ENCODE data around the gene PAFAH2. TPM values are rescaled to one million over a fixed set of nuclear protein-coding genes. Genes with fewer than 3 reads are reported as not detected.
A peak's percentile ranks its signal among the peaks of the same experiment; 100 is the strongest.

Gene PAFAH2
- total RNA-seq, 4 donors from 2014 or later, result 15.7 to 57.8 (median 48.4) TPM

- Histone ChIP-seq H3K27me3 (no peaks in the 10 kb centered on the region), H3K9me3 (no peaks in the 10 kb centered on the region), H3K36me3 (peaks cover 0 to 26% (median 0%) of the 10 kb centered on the region in 3 donors), H3K4me3 (no peak overlapping the region), H3K27ac (no peak overlapping the region), H3K4me1 (peaks cover 2 to 17% (median 7%) of the 10 kb centered on the region in 4 donors)
- TF ChIP-seq POLR2A (IDR thresholded peaks at IDR 0.05), result no peak
- TF ChIP-seq, protein P1, sequence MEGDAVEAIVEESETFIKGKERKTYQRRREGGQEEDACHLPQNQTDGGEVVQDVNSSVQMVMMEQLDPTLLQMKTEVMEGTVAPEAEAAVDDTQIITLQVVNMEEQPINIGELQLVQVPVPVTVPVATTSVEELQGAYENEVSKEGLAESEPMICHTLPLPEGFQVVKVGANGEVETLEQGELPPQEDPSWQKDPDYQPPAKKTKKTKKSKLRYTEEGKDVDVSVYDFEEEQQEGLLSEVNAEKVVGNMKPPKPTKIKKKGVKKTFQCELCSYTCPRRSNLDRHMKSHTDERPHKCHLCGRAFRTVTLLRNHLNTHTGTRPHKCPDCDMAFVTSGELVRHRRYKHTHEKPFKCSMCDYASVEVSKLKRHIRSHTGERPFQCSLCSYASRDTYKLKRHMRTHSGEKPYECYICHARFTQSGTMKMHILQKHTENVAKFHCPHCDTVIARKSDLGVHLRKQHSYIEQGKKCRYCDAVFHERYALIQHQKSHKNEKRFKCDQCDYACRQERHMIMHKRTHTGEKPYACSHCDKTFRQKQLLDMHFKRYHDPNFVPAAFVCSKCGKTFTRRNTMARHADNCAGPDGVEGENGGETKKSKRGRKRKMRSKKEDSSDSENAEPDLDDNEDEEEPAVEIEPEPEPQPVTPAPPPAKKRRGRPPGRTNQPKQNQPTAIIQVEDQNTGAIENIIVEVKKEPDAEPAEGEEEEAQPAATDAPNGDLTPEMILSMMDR (IDR thresholded peaks at IDR 0.05), result no peak
- no peak for DNase-seq
Observed at GRCh38 chr1:25992689-25993171, 5.1 kb downstream of the PAFAH2 start.

DNA sequence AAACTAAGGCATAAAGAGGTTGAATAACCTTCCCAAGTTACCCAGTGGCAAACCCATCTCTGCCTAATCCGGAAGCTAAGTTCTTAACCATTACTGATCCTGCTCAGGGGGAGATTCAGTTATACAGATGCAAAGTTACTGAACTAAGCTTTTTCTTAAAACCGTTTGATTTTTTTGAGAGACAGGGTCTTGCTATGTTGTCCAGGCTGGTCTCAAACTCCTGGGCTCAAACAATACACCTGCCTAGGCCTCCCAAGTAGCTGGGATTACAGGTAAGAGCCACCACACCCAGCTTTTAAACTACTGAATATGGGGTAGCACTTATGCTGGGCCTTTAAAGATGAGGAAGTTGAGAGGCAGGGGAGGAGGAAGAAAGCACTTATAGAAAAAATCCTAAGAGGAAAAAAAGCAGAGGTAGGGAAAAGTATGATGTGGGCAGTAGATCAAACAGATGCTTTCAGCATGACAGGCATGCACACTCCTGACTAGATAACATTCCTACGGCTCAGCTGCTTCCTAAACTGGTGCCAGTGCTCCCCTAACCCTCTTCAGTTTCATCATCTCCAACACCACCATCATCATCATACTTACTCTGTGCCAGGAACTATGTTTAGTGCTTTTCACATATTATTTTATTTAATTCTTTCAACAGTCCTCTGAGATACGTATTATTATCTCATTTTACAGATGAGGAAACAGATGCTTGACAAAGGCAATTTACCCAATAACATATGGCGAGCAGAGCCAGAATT is 5.8 kb downstream of the PAFAH2 start:
- no peak for DNase-seq
- Histone ChIP-seq H3K27me3 (no peaks in the 10 kb centered on the region), H3K4me3 (no peak overlapping the region), H3K27ac (no peak overlapping the region), H3K9me3 (no peaks in the 10 kb centered on the region), H3K36me3 (peaks cover 0 to 32% (median 0%) of the 10 kb centered on the region in 3 donors), H3K4me1 (peaks cover 2 to 14% (median 5%) of the 10 kb centered on the region in 4 donors)
- TF ChIP-seq, protein P1 (IDR thresholded peaks at IDR 0.05), result no peak
- TF ChIP-seq POLR2A (IDR thresholded peaks at IDR 0.05), result no peak

GRCh38 chr1:25990702-25991395 is 7.0 kb downstream of the PAFAH2 start:
- H3K9me3 ChIP-seq, result no peaks in the 10 kb centered on the region
- H3K36me3 ChIP-seq, result peaks cover 0 to 43% (median 0%) of the 10 kb centered on the region in 3 donors
- TF ChIP-seq, protein P1 (IDR thresholded peaks at IDR 0.05), result no peak
- no peak for TF ChIP-seq POLR2A (IDR thresholded peaks at IDR 0.05)
- peaks cover 0 to 3% (median 0%) of the 10 kb centered on the region in 4 donors for H3K4me1 ChIP-seq
- peak overlapping the region; percentile 13 to 29 (median 28) for H3K4me3 ChIP-seq
- no peaks in the 10 kb centered on the region for H3K27me3 ChIP-seq
- H3K27ac ChIP-seq, result peak overlapping the region in 3 of 4 donors; percentile 18 to 44 (median 28)
- DNase-seq, result peak in 2 of 3 donors; percentile 20 to 52

DNA sequence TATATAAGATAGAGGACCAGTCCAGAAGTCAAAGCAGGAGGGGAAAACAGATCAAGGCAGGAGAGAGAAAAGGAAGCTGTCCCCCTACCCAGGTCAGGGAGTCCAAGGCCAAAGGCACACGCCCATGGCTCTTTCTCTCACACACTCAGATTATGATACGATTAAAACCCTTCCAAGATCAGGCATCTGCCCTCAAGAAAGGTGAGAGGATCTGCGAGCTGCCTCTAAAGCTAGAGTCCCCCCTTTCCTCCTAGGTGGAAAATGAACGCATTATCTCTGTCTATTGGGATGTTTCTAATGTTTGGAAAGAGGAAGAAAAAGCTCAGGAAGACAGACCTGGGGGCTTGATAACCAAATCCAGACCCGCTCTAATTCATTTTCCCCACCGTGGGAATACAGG is 7.6 kb downstream of the PAFAH2 start:
- H3K27me3 ChIP-seq, result no peaks in the 10 kb centered on the region
- H3K4me3 ChIP-seq, result peak overlapping the region; percentile 13 to 29 (median 28)
- peaks cover 0 to 47% (median 0%) of the 10 kb centered on the region in 3 donors for H3K36me3 ChIP-seq
- H3K9me3 ChIP-seq, result no peaks in the 10 kb centered on the region
- no peak for DNase-seq
- peaks cover 0 to 3% (median 0%) of the 10 kb centered on the region in 4 donors for H3K4me1 ChIP-seq
- TF ChIP-seq, protein P1 (IDR thresholded peaks at IDR 0.05), result no peak
- TF ChIP-seq POLR2A (IDR thresholded peaks at IDR 0.05), result no peak
- H3K27ac ChIP-seq, result peak overlapping the region in 3 of 4 donors; percentile 18 to 44 (median 28)

DNA sequence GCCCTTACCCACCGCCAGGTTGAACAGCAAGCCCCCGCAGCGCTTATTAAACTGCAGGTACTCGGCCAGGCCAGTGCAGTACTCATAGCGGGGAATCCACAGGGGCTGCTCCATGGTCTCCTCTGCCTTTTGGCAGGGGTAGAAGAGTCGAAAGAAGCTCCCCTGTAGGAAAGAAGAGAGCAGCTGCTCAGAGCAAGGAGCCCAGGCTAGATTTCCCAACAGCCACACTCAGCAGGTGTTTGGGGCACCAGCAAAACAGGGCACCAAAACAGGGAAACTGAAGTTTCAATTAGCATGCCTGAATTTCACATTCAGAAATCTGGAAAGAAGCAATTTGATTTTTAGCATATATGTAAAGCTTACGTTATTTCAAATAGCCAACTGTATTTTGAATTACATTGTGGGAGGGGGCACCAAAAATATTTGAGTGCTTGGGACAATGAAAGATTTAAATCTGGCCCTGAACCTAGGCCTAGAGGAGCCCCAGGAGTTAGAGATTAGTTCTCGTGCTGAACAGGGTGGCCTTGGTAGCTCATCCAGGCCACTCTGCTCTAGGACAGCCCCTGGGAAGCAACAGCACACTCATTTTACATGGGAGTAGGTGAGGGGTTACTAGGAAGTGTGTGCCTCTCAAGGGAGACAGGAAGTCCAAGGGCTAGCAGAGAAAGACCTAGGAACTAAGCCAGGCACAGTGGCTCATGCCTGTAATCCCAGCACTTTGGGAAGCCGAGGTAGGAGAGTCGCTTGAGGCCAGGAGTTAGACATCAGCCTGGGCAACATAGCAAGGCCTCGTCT is 8.2 kb downstream of the PAFAH2 start:
- TF ChIP-seq POLR2A (IDR thresholded peaks at IDR 0.05), result no peak
- TF ChIP-seq, protein P1 (IDR thresholded peaks at IDR 0.05), result no peak
- no peak for DNase-seq
- no peaks in the 10 kb centered on the region for H3K27me3 ChIP-seq
- peaks cover 0 to 51% (median 0%) of the 10 kb centered on the region in 3 donors for H3K36me3 ChIP-seq
- peak overlapping the region in 2 of 4 donors; percentile 13 to 29 for H3K4me3 ChIP-seq
- H3K4me1 ChIP-seq, result peaks cover 0 to 3% (median 0%) of the 10 kb centered on the region in 4 donors
- peak overlapping the region in 1 of 4 donors; percentile 28 for H3K27ac ChIP-seq
- no peaks in the 10 kb centered on the region for H3K9me3 ChIP-seq

All from Peyer's patch (tissue), 4 donors.